ENCODE results near the gene FGF11.

The FGF11 gene

GRCh38 chr17:7426203-7426863 is 13.0 kb upstream of the FGF11 start:
- TF ChIP-seq CTCF (IDR thresholded peaks at IDR 0.05; ENCODE audit: extremely low read depth, missing control alignments): no peak
- no peak for DNase-seq (ENCODE audit: low spot score)

GRCh38 chr17:7426896-7427489 is 12.3 kb upstream of the FGF11 start:
- no peak for TF ChIP-seq CTCF (IDR thresholded peaks at IDR 0.05; ENCODE audit: extremely low read depth, missing control alignments)
- no peak for DNase-seq (ENCODE audit: low spot score)

- no peak for DNase-seq (ENCODE audit: low spot score)
- TF ChIP-seq CTCF (IDR thresholded peaks at IDR 0.05; ENCODE audit: extremely low read depth, missing control alignments): no peak
These were observed 11.8 kb upstream of the FGF11 start for GRCh38 chr17:7427549-7427948.

- no peak for DNase-seq (ENCODE audit: low spot score)
- no peak for TF ChIP-seq CTCF (IDR thresholded peaks at IDR 0.05; ENCODE audit: extremely low read depth, missing control alignments)
These were observed 10.8 kb upstream of the FGF11 start, which contains the start of gene SPEM3 for GRCh38 chr17:7428557-7428956. TSS of gene SPEM3 (plus strand) at chr17:7428857. CDS start at chr17:7428903, 46 bp downstream.

GRCh38 chr17:7429722-7430121 is 9.6 kb upstream of the FGF11 start:
- no peak for DNase-seq (ENCODE audit: low spot score)
- no peak for TF ChIP-seq CTCF (IDR thresholded peaks at IDR 0.05; ENCODE audit: extremely low read depth, missing control alignments)

- TF ChIP-seq CTCF (IDR thresholded peaks at IDR 0.05; ENCODE audit: extremely low read depth, missing control alignments): no peak
- no peak for DNase-seq (ENCODE audit: low spot score)
These were observed 8.1 kb upstream of the FGF11 start for GRCh38 chr17:7431231-7431630.

- DNase-seq (ENCODE audit: low spot score): no peak
- TF ChIP-seq CTCF (IDR thresholded peaks at IDR 0.05; ENCODE audit: extremely low read depth, missing control alignments): no peak
These were observed 7.0 kb upstream of the FGF11 start for GRCh38 chr17:7432296-7432695.

Measured in GM20000 (cell line).